HepG2 (cell line): ENCODE data around the gene TMEM130. TPM values are rescaled to one million over a fixed set of nuclear protein-coding genes. Genes with fewer than 3 reads are reported as not detected.
A peak's percentile ranks its signal among the peaks of the same experiment; 100 is the strongest.

Source experiments
- ATAC-seq: fragments of 200-7000 bp; cut with Tn5 transposase; 3 replicates; pipeline ENCODE4 v1.9.1; 2020; ENCODE audit warnings: mild to moderate bottlenecking, moderate library complexity
- BruUV-seq: library from RNA; stranded (reverse); fragments of 400-500 nt; replicated peaks from 2 replicates; lab custom pipeline; 2021; lab: Mats Ljungman, UMichigan
- CTCF ChIA-PET: fragments of 300-600 bp; formaldehyde crosslinking; extraction: SDS; loops from one replicate; lab custom pipeline; 2021; ENCODE audit warnings: low total read pairs, inconsistent platforms, low intra/inter-chr PET ratio; lab: Yijun Ruan, JAX
- POLR2A ChIA-PET: fragments of 350-600 bp; sonication (Branson Sonifier 250); formaldehyde crosslinking; loops from one replicate; lab custom pipeline; 2020; ENCODE audit warnings: antibody characterized with exemption, inconsistent platforms; lab: Yijun Ruan, JAX
- DNase-seq: peaks from one replicate; pipeline ENCODE4 v3.0.0-alpha.2; 2015; ENCODE audit warnings: low spot score
- FAIRE-seq: peaks from 3 replicates; lab custom pipeline; 2011; peaks lifted over from hg19 to GRCh38; lab: Jason Lieb, UNC
- H2AFZ ChIP-seq: one replicate; pipeline ENCODE4 v1.6.1; 2011; ENCODE audit warnings: low read length, inconsistent platforms
- H3K27ac ChIP-seq: fragments of 300-600 bp; 3 replicates; pipeline ENCODE4 v1.8.0; 2011; ENCODE audit warnings: mixed run types, mild to moderate bottlenecking, mixed read lengths, low read length, inconsistent platforms; ENCODE audit not compliant: insufficient read depth; ENCODE audit errors: extremely low read length
- H3K27me3 ChIP-seq, 2 experiments: fragments of 200-600 bp in 1 of 2; 2 replicates in 1 of 2; 3 replicates in 1 of 2; pipeline versions ENCODE4 v1.6.0 to v1.8.0; 2011; ENCODE audit warnings: low read length in 2 of 2, mild to moderate bottlenecking in 2 of 2, moderate library complexity in 2 of 2, inconsistent platforms in 1 of 2; ENCODE audit not compliant: insufficient read depth in 2 of 2, control insufficient read depth in 1 of 2
- H3K36me3 ChIP-seq, 2 experiments: fragments of 200-600 bp in 1 of 2; replicated peaks in 1 of 2; 2 replicates in 1 of 2; 3 replicates in 1 of 2; pipeline versions ENCODE4 v1.5.1 to v1.8.0; 2011; ENCODE audit warnings: low read length in 2 of 2, inconsistent platforms in 1 of 2; ENCODE audit not compliant: insufficient read depth in 2 of 2, control insufficient read depth in 1 of 2
- H3K4me1 ChIP-seq: 2 replicates; pipeline ENCODE4 v1.5.1; 2012; ENCODE audit warnings: low read length, inconsistent platforms; ENCODE audit not compliant: insufficient read depth
- H3K4me2 ChIP-seq: 2 replicates; pipeline ENCODE4 v1.6.0; 2011; ENCODE audit warnings: low read depth, low read length, inconsistent platforms
- H3K4me3 ChIP-seq, 3 experiments: fragments of 200-600 bp in 1 of 3; sonication (generic), shearing (Covaris generic) in 1 of 3; replicated peaks in 1 of 3; 2 replicates each; pipeline ENCODE4 v1.5.1; 2011 to 2016; ENCODE audit warnings: low read length in 3 of 3, inconsistent platforms in 2 of 3, low read depth in 2 of 3, mild to moderate bottlenecking in 2 of 3, control low read depth in 1 of 3, mixed read lengths in 1 of 3; ENCODE audit not compliant: insufficient read depth in 1 of 3
- H3K79me2 ChIP-seq: one replicate; pipeline ENCODE4 v1.6.1; 2011; ENCODE audit warnings: low read length, inconsistent platforms; ENCODE audit not compliant: insufficient read depth
- H3K9ac ChIP-seq: 2 replicates; pipeline ENCODE4 v1.6.0; 2011; ENCODE audit warnings: mild to moderate bottlenecking, low read depth, low read length, inconsistent platforms; ENCODE audit not compliant: insufficient read depth
- H3K9me3 ChIP-seq: 2 replicates; pipeline ENCODE4 v1.5.1; 2012; ENCODE audit warnings: mild to moderate bottlenecking, low read length
- H4K20me1 ChIP-seq: 2 replicates; pipeline ENCODE4 v1.6.0; 2011; ENCODE audit warnings: inconsistent platforms, mild to moderate bottlenecking, low read length, moderate library complexity; ENCODE audit not compliant: insufficient read depth
- ADNP ChIP-seq: sonication (generic); formaldehyde crosslinking; IDR thresholded peaks from 2 replicates; pipeline ENCODE4 v1.4.0; 2020; ENCODE audit warnings: missing genetic modification reagents
- FOSL2 ChIP-seq: sonication (generic); formaldehyde crosslinking; IDR thresholded peaks from 2 replicates; pipeline ENCODE4 v1.4.0; 2020; ENCODE audit warnings: missing genetic modification reagents
- IRX3 ChIP-seq: sonication (generic); formaldehyde crosslinking; IDR thresholded peaks from 2 replicates; pipeline ENCODE4 v1.8.1; 2023; ENCODE audit warnings: mild to moderate bottlenecking, low read depth, missing genetic modification reagents, borderline replicate concordance
- MED13 ChIP-seq: sonication (generic); formaldehyde crosslinking; IDR thresholded peaks from 2 replicates; pipeline ENCODE4 v1.5.0; 2020; ENCODE audit warnings: missing genetic modification reagents
- RELA ChIP-seq: sonication (generic); formaldehyde crosslinking; IDR thresholded peaks from 2 replicates; pipeline ENCODE4 v1.4.0; 2020; ENCODE audit warnings: missing genetic modification reagents
- ZNF3 ChIP-seq: IDR thresholded peaks from 2 replicates; pipeline ENCODE4 v1.7.0; 2017; ENCODE audit warnings: inconsistent platforms
- ZNF460 ChIP-seq: sonication (generic); formaldehyde crosslinking; IDR thresholded peaks from 2 replicates; pipeline ENCODE4 v1.5.1; 2020; ENCODE audit warnings: missing genetic modification reagents, mild to moderate bottlenecking, borderline replicate concordance
- ZNF567 ChIP-seq: sonication (generic); formaldehyde crosslinking; IDR thresholded peaks from 2 replicates; pipeline ENCODE4 v1.8.1; 2023; ENCODE audit warnings: mild to moderate bottlenecking, missing genetic modification reagents, borderline replicate concordance
- WGBS: methylation state at CpG from one replicate; pipeline ENCODE4 v1.1.6; 2017; ENCODE audit warnings: low lambda C conversion rate; 5-methylcytosine and 5-hydroxymethylcytosine counted together
- in situ Hi-C: cut with HindIII; loops from 2 replicates; pipeline ENCODE4 v1.10.0; 2017; ENCODE audit warnings: low pct_unique_long_range_greater_than_20kb; ENCODE audit not compliant: extremely low pct_ligation_motif_present
- intact Hi-C: fragments of 100-400 bp; cut with micrococcal nuclease; formaldehyde crosslinking; loops from one replicate; pipeline ENCODE4 v1.10.0; 2022; ENCODE audit not compliant: unreplicated experiment
- polyA plus RNA-seq, 8 experiments: library from polyadenylated mRNA; depleted of rRNA in 3 of 8; stranded (reverse) in 7 of 8; unstranded in 1 of 8; fragments of >200 nt; fragmentation: Illumina TruSeq in 4 of 8; extraction: Trizol in 4 of 8; gene quantifications; 2 replicates each; pipeline versions ENCODE4 v1.2.1 to v1.2.3, GENCODE V29; 2011 to 2016; ENCODE audit warnings: low read depth in 4 of 8, missing spikeins in 1 of 8, mixed read lengths in 1 of 8; ENCODE audit not compliant: insufficient read depth in 1 of 8
- total RNA-seq, 5 experiments: library from RNA; depleted of rRNA; stranded (reverse); fragments of >200 nt; fragmentation: Illumina TruSeq; extraction: Trizol; gene quantifications; 2 replicates each; pipeline ENCODE4 v1.2.3, GENCODE V29; 2016; ENCODE audit warnings: low read depth in 1 of 5

Gene TMEM130
- total and polyA plus RNA-seq, 2 of the 13 experiments (the other 11 are each of a cell fraction or from before 2014, with no cell fraction given) = not detected

GRCh38 chr7:98864731-98865453, 4.9 kb downstream of the TMEM130 start (continued):
- TF ChIP-seq ZNF460 (CRISPR knock-in tag) = peak; percentile 30; the same call in 1 of the 2 replicates

DNA sequence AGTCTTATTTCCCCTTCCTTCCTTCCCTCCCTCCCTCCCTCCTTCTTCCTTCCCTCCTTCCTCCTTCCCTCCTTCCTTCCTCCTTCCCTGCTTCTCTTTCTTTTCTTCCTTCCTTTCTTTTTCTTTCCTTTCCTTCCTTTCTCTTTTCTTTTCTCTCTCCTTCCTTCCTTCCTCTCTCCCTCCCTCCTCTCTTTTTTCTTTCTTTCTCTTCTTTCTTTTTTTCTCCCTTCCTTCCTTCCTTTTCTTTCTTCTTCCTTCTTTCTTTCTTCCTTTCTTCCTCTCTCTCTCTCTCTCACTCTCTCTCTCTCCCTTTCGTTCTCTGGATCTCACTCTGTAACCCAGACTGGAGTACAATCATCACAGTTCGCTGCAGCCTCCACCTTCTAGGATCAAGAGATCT, 6.2 kb downstream of the TMEM130 start:
- BruUV-seq = no TSS peak
- no peaks in the 10 kb centered on the region for H3K36me3 ChIP-seq
- CTCF ChIA-PET = no interaction called here
- in situ Hi-C loops = no loop called here
- TF ChIP-seq ZNF567 (CRISPR knock-in tag) (no peak), ADNP (CRISPR knock-in tag) (no peak), IRX3 (no peak), ZNF3 (no peak), RELA (CRISPR knock-in tag) (no peak), FOSL2 (CRISPR knock-in tag) (no peak), MED13 (no peak)
- no peak for DNase-seq
- no peak for ATAC-seq
- peaks cover 35% of the 10 kb centered on the region for H3K4me1 ChIP-seq
- no peak overlapping the region for H2AFZ ChIP-seq
- FAIRE-seq = no peak
- POLR2A ChIA-PET = no interaction called here
- no peaks in the 10 kb centered on the region for H3K9me3 ChIP-seq
- H3K9ac ChIP-seq = no peak overlapping the region
- H3K4me2 ChIP-seq = no peak overlapping the region
- peaks cover 0 to 16% of the 10 kb centered on the region in 2 experiments; a peak in 2 of 5 replicates for H3K27me3 ChIP-seq
- no peak overlapping the region for H3K4me3 ChIP-seq
- no peaks in the 10 kb centered on the region for H3K79me2 ChIP-seq
- intact Hi-C loops = no loop called here
- no peak overlapping the region for H3K27ac ChIP-seq
- WGBS = 84% methylated on average over 2 of the region's 2 CpGs
- no peaks in the 10 kb centered on the region for H4K20me1 ChIP-seq
